ENCODE data around the gene UAP1.
"Not testable (repeated sequence)": the region's sequence is repeated elsewhere in the genome, so short reads cannot be mapped to it uniquely, and the experiment has no call there.

UAP1 gene

DNA sequence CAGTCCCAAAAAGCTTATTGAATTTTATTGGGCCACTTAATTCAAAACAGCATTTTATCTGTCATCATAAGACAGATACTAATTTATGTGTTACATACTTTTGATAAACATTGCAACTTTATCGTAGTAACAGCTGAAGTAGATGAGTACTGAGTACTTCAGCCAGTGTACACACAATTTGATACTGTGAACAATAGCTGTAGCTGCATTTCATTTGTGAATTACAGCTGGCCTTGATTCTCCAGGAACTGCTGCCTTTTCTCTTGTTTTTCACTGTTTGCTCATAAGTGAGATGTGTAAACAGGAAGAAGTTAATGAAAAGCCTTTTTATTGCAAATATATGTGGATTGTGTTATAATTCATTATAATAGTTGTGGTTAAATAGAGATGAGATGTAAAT, 10.2 kb downstream of the UAP1 start:
- H3K4me3 ChIP-seq (replicated peaks; ENCODE audit: low read depth, low read length) = no peak overlapping the region
- DNase-seq (ENCODE audit: extremely low read depth, low read depth) = no peak
- TF ChIP-seq, protein P1, sequence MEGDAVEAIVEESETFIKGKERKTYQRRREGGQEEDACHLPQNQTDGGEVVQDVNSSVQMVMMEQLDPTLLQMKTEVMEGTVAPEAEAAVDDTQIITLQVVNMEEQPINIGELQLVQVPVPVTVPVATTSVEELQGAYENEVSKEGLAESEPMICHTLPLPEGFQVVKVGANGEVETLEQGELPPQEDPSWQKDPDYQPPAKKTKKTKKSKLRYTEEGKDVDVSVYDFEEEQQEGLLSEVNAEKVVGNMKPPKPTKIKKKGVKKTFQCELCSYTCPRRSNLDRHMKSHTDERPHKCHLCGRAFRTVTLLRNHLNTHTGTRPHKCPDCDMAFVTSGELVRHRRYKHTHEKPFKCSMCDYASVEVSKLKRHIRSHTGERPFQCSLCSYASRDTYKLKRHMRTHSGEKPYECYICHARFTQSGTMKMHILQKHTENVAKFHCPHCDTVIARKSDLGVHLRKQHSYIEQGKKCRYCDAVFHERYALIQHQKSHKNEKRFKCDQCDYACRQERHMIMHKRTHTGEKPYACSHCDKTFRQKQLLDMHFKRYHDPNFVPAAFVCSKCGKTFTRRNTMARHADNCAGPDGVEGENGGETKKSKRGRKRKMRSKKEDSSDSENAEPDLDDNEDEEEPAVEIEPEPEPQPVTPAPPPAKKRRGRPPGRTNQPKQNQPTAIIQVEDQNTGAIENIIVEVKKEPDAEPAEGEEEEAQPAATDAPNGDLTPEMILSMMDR (IDR thresholded peaks at IDR 0.05; ENCODE audit: low read depth, low read length, missing control alignments) = no peak

DNA sequence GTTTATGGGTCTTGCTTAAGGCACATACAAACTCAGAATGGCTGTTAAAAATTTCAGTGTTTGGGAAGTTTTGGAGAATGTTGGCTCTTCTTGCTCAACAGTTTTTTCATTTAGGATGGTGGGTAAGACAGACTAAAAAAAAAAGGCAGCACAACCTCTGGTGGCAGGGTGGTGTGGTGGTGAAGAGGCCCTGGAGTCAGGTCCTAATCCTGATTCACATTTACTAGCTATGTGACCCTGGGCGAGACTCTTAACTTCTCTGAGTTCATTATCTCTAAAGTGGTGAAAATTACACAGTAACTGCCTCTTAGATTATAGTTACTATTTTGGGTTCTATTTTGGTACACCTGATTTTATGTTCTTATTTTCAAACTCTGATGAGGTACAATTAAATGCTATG, 11.6 kb downstream of the UAP1 start:
- no peak for DNase-seq (ENCODE audit: extremely low read depth, low read depth)

GRCh38 chr1:162578071-162578700, 16.7 kb downstream of the UAP1 start:
- TF ChIP-seq, protein P1 (IDR thresholded peaks at IDR 0.05; ENCODE audit: low read depth, low read length, missing control alignments) = no peak
- no peak overlapping the region for H3K4me3 ChIP-seq (replicated peaks; ENCODE audit: low read depth, low read length)
- no peak for DNase-seq (ENCODE audit: extremely low read depth, low read depth)

More for the DNA sequence above, 11.6 kb downstream of the UAP1 start:
- TF ChIP-seq, protein P1 (IDR thresholded peaks at IDR 0.05; ENCODE audit: low read depth, low read length, missing control alignments) = no peak
- H3K4me3 ChIP-seq (replicated peaks; ENCODE audit: low read depth, low read length) = no peak overlapping the region

DNA sequence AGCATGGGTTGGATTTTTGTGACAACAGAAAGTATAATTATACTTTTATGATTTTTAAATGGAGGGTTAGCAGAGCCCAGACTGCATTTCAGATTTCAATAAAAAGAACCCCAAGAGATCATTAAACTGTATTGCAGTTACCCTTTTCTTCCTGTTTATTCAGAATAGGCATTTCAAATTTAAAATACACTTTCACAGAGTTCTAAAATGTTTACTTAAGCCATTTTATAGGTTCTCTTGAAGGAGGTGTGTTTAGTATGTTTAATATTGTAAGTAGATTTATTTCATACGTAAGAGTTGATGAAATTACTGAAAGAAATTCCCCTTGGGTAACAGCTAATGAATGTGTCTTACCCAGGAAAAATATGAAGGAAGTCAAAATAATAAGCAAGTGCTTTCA, 17.4 kb downstream of the UAP1 start:
- no peak overlapping the region for H3K4me3 ChIP-seq (replicated peaks; ENCODE audit: low read depth, low read length)
- DNase-seq (ENCODE audit: extremely low read depth, low read depth) = no peak
- TF ChIP-seq, protein P1 (IDR thresholded peaks at IDR 0.05; ENCODE audit: low read depth, low read length, missing control alignments) = no peak

DNA sequence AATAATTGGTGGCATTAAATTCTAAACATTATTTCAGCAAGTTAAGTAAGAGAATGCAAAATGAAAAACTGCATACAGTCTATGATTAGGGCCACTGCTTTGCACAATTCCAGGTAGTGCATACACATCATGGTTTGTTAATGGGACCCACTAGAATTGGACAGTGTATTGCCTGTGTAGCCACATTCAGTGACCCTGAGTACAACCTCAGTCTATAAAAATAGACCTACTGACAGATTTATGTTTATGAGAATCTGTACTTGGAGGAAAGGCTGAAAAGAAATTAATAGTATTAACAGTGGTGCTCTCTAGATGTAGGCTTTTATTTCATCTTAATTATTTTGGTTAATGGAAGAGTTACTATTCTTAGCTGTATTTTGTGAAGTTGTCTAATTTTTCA, 18.8 kb downstream of the UAP1 start:
- TF ChIP-seq, protein P1 (IDR thresholded peaks at IDR 0.05; ENCODE audit: low read depth, low read length, missing control alignments) = no peak
- DNase-seq (ENCODE audit: extremely low read depth, low read depth) = no peak
- no peak overlapping the region for H3K4me3 ChIP-seq (replicated peaks; ENCODE audit: low read depth, low read length)

DNA sequence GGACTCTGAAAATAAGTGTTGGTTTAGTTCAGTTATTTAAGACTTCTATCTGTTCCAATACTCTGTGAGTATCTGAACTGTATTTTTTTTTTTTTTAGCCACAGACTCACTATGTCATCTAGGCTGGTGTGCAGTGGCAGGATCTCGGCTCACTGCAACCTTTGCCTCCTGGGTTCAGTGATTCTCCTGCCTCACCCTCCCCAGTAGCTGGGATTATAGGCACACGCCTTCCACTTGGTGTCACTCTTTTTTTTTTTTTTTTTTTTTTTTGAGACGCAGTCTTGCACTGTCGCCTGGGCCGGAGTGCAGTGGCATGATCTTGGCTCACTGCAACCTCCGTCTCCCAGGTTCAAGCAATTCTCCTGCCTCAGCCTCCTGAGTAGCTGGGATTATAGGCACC, 21.4 kb downstream of the UAP1 start:
- H3K4me3 ChIP-seq (replicated peaks; ENCODE audit: low read depth, low read length); DNase-seq (ENCODE audit: extremely low read depth, low read depth): not testable (repeated sequence)

GRCh38 chr1:162585101-162585500, 23.6 kb downstream of the UAP1 start:
- DNase-seq (ENCODE audit: extremely low read depth, low read depth); H3K4me3 ChIP-seq (replicated peaks; ENCODE audit: low read depth, low read length): not testable (repeated sequence)

DNA sequence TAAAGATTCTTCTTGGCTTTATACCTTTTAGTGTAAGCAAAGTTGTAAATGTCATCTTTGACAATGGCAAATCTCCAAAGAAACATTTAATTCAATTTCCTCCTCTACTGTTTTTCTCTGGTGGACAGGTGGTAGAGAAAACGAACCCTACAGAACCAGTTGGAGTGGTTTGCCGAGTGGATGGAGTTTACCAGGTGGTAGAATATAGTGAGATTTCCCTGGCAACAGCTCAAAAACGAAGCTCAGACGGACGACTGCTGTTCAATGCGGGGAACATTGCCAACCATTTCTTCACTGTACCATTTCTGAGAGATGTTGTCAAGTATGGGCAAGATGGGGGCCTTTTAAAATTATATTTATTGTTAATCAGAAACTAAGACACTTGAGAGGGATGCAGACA, 25.8 kb downstream of the UAP1 start:
- TF ChIP-seq, protein P1 (IDR thresholded peaks at IDR 0.05; ENCODE audit: low read depth, low read length, missing control alignments) = no peak
- no peak overlapping the region for H3K4me3 ChIP-seq (replicated peaks; ENCODE audit: low read depth, low read length)
- DNase-seq (ENCODE audit: extremely low read depth, low read depth) = no peak

Measured in HFF-Myc (cell line).